Measurements from ENCODE around the gene SLC22A17.

Gene SLC22A17

DNA sequence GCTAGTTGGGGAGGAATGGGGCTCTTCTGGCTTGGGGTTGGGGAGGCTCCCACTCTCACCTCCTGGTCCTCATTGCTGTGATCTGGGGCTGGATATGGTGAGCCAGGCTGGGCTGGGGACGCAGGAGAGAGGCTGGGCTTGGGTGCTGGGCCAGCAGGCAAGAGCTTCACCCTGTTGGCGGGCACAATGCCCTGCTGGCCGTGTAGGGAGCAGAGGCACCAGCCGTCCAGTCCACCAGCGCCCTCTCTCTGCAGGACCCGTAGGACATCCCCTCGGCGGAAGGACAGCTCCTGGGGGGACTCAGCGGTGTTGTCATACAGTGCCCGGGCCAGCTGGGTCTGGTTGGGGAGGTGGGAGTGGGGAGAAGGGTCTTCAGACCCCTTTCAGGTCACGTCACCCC, 7.8 kb upstream of the SLC22A17 start:
- no peak for DNase-seq

DNA sequence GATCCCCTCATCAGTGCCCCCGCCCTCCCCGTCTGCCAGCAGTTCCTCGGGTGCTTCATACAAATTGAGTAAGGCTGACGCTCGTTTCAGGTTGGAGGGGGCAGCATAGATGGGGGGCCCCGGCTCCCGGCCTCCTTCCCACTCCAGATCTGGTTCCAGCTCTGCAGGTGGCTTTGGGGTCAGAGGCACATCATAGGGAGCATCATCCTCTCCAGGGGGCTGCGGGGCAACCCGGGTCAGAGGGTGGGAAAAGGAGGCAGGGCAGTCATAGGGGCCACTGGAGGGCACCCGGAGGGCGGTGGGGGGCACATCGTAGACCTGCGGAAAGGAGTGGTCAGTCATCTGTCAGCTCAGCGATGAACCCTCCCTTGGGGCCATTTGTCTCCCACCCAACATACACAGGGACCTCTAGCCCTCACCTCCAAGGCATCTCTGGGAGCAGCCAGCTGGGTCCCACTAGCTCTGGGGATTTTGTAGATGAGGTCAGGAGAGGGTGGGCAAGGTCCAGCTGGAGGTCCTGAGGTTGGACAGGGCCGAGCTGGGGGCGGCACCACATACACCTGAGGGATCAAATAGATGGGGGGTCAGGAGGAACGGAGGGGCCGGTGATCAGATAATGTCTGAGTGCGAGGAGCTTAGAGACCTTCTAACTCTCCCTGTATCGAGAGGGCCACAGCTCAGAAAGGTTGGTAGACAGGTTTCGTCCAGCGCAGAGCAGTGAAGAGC, 7.2 kb upstream of the SLC22A17 start:
- no peak for DNase-seq

DNA sequence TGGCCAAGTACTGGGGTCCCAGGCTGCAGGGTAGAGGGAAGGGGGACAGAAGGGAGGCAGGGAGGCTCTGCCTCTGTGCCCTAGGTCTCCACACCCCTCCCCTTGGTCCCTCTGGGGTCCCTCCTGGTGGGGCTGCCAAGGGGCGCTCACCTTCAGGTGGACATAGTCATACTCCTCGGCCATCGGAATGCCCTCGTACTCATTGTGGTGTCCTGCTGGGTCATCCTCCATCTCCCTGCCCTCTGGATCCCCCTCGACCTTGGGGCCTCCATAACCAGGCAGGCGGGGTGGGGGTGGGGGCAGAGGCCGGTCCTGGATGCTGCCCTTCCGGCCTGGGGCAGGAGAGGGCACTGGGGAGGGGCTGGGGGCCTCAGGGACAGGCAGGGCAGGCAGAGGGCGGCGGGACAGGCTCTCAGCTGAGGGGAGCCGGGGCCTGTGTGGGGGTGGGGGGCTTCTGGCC, 6.5 kb upstream of the SLC22A17 start:
- DNase-seq, result no peak

DNA sequence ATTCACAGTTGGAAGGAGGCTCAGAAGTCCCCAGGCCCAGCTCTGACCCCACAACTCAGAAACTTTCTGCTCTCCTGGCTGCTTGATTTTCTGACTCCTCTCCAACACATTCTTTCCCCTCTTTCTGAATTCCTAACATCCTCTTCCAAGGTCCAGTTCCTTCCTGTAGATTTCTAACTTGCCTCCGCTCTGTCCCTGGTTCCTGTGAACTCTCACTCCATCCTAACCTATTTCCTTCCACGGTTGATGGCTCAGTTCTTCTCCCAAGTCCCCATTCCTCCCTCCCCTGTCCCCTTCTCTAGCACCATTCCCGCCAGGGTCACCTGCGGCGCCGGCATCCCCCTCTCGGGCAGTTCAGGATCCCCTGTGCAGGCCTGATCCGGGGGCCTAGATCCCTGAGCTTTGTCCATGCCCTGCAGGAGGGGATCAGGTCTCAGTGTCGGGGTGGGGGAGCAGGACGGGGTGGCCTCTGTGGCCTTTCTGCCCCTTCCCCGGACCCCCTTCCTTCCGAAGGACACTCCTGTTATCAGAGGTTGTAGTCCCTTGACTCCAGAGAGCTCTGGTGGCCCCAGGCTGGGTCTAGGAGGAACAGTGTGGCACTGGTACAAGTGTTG, 6.0 kb upstream of the SLC22A17 start:
- no peak for DNase-seq

DNA sequence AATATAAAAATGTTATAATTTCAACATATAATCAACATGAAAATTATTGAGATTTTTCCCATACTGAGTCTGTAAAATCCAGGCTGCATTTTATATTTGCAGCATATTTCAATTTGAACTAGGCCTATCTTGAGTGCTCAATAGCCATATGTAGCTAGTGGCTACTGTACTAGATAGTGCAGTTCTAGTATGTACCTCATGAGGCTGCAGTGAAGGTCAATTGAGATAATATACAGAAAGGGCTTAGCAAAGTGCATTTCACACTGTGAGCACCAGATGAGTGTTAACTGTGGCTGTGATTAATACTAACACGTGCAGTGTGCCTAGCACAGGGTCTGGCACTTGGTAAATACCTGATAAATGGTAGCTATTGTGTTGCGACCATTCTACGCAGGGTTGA, 5.4 kb upstream of the SLC22A17 start:
- DNase-seq, result no peak

DNA sequence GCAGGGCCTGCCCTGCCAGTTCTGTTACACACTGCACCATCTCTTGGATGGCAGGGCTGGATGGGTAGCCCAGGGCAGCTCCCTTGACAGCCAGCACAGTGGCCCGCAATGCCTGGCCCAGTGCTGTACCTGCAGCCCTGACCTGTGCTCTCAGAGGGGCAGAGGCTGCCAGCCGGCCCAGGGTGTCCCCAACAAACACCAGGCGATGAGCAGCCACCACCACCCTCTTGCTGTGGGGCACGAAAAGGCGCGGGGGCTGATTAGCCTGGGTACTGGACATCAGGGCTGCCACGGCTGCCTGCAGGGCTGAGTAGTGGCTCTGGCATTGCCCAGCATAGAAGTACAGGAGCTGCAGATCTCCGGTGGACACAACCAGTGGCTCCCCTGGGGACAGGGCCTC, 4.6 kb upstream of the SLC22A17 start:
- no peak for DNase-seq

DNA sequence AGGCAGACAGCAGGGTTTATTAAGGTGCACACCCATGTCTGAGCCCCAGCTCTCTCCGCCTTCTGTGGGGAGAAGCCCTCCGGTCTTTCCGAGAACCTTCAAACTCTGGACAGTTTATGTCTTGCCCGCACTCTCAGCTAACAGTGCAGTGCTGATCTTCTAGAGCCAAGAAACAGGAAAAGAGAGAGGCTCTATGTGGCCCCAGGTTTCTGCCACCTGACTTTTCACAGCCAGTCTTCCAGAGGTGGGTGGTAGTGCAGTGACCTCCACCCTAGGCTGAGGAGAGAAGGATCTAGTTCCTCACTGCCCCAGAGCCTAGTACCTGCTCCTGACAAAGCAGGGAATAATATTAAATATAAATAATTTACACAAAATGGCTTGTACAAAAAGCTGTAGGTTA, 4.0 kb upstream of the SLC22A17 start:
- DNase-seq, result no peak

DNA sequence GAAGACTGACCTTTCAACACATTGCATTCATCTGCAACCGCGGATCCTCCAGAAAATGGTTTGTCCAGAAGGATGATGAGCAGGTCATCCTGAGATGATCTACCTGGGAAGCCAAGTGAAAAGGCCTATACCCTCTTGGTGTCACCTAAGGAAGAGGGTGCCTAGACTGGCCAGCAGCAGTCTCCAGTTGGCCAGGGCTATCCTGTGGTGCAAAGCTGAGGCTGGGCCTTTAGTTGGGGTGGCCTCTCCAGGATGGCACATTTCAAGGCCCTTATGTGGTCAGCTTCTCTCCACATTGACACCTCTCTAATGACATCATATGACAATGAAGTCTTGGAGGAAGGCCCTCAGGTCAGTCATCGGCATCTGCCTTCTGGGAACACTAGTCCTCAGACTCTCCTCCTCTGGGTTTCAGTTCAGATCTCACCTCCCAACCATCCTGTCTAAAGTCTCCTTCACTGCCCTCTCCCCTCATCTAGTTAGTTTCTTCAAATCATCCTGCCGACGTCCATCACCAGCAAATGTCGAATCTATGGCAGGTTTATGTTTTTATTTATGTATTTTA, 3.3 kb upstream of the SLC22A17 start:
- no peak for DNase-seq

DNA sequence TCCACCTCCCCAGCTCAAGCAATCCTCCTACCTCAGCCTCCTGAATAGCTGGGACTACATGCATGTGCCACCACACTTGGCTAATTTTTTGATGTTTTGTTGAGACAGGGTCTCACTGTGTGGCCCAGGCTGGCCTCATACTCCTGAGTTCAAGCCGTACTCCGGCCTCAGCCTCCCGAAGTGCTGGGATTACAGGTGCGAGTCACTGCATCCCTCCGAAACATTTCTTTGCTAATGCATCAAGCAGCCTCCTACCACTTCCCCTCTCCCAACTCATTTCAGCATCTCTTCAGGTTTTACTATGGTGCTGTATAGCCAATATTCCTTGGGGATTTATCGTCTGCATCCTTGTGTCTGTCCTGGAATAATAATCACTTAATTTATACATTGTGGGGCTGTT, 2.3 kb upstream of the SLC22A17 start:
- no peak for DNase-seq

DNA sequence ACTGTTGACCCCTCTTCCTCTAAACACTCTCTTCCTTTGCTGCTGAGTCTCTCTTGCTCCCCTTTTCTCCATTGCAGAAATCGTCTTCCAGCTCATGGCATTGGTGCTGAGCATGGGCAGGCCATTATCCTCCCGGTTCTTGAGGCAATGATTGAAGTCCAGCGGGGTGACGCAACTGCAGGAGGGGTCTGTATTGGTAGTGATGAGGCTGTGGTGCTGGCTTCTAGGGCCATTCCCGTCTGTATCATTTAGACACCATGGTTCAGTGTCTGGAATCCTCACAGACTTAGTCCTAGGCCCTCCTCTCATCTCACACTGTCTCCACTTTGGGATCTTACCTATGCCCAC, 720 bp upstream of the SLC22A17 start:
- DNase-seq, result no peak

DNA sequence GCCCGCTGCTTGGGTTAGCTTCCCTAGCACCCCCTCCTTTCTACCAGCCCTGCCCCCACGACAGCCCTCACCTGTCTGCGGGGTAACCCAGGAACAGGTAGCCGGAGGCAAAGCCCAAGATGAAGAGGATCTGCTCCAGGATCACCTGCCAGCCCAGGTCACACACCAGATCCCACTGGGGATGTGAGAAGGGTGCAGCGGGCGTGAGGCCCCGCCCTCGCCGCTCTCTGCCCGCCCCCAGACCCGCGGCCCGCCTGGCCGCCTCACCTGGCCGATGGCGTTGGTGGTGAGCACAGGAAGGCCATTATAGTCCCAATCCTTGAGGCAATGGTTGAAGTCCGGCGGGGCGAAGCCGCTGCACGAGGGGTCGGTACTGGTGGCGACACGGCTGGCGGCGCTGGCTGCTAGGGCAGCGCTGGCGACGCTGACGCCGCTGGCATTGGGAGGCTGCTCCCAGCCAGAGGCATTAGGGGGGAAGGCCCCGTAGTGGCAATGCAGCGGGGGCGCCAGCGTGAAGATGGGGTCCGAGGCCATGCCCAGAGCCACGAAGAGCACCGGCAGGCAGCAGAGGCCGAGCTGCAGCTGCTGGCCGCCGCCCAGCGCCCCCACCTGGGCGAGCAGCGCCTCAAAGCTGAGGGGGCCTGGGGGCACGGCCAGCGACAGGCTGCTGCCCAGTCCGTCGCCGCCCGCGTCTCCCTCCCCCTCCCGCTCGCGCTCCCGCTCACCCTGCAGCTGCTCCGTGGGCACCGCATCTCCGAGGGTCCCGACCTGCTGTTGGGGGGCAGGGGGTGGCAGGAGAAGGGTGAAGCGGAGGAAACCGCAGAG, 794 bp downstream of the SLC22A17 start:
- no peak for DNase-seq

DNA sequence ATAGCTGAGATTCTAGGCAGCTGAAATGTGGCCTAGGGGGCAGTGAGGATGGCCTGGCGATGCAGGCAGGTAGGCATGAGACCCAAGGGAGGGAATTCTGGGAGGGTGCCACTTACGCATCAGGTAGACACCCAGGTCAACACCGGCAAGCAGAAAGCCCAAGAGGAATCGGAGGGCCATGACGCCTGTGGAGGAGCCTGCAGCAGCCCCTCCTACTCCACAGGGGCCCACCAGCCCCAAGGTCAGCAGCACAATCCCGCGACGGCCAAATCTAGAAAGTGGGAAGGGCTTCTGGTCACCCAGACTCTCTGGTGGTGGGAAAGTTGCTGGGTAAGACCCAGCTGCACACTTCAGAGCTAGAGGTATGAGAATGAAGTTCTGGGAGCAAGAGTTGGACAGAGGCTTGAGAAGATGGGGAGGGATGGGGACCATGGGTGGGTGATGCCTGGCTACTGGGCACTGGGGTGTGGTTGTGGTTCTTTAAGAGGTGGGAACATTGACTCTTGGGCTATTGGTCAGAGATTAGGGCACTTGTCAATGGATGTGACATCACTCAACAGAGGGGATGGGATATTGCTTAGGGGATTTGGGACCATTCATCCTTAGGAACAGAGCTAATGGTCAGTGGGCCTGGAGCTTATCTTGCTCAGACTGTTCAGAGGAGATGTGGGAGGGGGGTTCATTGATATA, 3.4 kb downstream of the SLC22A17 start:
- DNase-seq, result no peak

DNA sequence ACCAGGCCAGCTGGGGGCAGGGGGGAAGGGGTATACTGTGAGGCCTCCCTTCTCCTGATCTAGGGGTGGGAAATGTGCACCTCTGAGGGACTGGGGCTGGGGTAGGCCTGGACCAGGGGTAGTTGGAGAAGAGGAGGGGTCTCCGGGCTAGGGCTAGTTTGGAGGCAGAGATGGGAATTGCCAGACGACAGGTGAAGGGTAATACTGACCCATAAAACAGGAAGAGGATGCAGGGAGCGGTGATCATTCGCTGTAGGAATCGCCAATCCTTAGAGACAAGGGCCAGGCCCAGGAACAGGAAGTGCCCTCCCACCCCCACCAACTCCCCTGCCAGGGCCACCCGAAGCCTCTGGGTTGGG, 4.4 kb downstream of the SLC22A17 start:
- DNase-seq, result no peak

DNA sequence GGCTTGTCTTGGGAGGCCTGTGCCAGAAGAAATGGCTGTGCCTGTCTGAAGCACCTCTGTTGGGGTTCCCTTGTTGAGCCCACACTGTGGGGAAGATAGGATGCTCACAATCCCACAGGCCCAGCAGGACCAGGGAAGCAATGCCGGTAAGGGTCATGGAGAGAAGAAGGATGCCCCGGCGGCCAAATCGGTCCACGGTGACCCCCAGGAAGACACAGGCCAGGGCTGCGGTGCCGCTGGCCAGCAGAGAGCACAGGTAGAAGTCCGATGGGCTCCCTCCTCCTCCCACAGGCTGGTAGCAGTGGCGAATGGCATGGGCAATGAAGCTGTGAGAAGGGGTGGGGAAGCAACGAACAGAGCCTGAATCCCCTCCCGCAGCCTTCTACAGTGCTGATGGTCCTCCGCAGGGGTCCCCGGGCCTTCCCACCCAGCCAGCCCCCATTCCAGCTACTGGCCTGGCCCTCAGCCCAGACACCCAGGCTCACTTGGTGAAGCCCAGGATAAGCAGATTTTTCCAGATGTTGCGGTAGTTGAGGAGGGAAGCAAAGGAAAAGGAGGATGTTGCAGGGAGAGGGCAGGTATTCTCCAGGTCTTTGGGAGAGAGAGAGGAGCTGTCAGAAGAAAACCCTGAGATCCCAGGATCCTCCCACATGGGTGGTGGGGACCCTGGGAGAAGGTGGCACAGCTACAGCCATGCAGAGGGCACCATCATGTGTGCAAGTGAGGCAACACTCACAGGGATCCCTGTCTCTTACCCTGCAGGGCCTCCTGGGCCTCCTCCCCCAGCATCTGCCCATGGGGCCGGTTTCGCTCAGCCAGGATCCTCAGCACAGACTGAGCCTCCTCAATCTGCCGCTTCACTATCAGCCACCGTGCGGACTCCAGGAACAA, 5.0 kb downstream of the SLC22A17 start:
- no peak for DNase-seq

DNA sequence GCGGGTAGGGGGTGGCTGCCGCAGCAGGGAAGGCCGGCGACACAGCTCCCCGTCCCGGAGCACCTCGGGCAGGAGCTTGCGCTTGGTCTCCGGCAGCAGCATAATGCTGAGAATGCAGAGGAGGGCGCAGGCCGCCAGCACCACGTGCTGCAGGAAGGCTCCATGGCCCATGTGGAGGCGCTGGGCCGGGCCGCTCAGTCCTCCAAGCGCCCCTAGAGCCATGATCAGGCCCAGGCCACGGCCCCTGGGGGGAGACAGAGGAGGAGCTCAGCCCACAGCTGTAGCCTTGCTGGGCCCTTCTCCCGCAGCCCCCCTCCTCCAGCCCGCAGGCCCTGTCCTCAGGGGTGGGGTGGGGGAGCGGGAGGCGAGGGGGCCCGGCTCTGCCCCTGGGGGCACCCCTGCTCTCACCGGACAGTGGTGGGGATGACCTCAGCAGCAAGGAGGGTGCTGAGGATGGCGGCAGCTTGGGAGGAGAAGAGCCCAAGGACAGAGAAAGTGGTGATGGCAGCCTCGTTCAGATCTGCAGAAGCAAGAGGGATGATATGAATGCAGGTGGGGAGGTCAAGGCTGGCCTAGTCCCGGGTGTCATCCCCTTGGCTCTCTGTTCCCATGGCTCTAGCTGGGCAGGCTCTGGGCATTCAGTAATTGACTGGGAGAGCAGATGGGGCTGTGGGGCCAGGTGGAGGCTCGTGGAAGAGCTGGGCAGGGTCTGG, 5.8 kb downstream of the SLC22A17 start:
- no peak for DNase-seq

DNA sequence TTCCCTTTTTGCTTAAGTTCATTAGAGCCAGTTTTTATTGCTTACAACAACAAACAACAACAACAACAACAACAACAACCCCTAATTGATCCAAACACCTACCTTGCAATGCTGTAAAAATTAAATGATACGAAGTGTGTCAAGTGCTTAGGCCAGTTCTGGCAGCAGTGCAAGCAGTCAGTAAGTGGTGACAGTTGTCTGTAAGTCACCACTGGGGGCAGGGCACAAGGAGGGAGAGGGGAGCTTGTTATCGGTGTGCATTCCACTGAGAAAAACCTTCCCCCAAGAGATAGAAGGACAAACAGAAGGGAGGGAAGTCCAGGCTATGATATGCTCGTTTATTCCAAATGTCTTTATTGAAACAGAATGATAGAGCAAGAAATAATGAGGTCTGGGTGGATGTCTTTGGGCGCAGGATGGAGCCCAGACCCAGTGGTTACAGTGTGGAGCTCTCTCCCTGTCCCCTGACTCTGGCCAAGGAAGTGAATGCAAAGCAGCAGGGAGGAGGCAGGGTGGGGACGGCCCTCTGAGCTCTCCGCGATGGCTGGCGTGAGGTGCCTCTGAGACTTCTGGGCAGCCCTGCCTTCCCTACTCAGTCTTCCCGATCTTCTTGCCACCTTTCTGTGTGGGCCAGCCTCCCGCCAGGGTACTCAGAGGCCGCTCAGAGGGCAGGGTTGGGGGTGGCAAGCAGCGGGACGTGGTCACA, 6.5 kb downstream of the SLC22A17 start:
- DNase-seq, result no peak

DNA sequence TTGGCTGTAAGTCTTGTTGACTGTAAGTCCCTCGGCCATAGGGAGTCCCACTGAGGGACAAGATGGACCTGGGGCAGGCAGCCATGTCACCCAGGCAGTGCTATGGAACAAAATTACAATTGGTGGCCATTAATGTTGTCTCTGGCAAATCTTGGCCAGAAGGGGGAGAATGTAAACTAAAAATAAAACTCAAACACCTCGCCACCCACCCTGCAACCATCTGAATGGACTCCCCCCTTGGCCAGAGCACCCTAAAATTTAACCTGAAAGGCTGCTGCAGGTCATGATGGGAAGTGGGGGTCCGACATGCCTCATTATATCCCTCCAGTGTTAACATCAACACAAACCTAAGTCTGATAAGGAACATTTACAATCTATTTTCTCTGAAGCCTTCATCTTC, 8.2 kb downstream of the SLC22A17 start:
- no peak for DNase-seq

DNA sequence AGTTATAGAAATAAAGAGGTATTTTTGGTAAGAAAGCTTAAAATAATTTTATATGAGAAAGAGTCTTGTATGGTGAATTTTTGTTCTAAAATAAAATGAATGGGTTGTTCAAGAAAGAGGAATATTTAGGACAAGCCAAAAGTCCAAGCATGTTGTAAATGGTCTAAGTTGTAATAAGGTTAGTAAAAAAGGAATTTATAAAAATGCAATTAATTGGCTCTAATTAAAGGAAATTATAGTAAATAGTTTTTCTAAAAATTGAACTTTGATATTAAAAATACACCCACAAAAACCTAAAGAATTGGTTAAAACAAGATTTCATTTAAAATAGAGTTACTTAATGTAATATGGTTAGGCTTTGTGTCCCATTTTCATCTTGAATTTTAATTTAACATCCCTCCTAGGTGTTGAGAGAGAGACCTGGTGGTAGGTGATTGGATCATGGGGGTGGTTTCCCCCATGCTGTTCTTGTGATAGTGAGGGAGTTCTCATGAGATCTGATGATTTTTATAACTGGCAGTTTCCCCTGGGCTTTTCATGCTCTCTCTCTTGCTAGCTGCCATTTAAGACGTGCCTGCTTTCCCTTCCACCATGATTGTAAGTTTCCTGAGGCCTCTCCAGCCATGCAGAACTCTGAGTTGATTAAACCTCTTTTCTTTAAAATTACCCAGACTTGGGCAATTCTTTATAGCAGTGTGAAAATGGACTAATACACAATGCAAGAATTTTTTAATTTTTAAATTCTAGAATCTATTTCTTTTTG, 13.0 kb downstream of the SLC22A17 start:
- DNase-seq, result no peak

DNA sequence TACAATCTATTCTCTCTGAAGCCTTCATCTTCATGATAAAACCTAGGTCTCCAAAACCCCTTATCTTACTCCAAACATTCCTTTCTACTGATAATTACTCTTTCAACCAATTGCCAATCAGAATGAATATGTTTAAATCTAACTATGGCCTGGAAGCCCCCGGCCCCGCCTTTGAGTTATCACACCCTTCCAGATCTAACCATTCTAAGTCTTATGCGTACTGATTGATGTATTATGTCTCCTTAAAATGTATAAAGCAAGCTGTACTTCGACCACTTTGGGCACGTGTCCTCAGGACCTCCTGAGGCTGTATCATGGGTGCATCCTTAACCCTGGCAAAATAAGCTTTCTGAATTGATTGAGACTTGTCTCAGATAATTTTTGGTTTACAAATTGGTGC, 17.1 kb downstream of the SLC22A17 start:
- DNase-seq, result no peak
